Measurements from ENCODE around the gene TGFBI. TPM values are rescaled to one million over a fixed set of nuclear protein-coding genes. Genes with fewer than 3 reads are reported as not detected.

The TGFBI gene
- total RNA-seq, 2 donors from 2014 or later = 158 to 173 TPM

- TF ChIP-seq, protein P1, sequence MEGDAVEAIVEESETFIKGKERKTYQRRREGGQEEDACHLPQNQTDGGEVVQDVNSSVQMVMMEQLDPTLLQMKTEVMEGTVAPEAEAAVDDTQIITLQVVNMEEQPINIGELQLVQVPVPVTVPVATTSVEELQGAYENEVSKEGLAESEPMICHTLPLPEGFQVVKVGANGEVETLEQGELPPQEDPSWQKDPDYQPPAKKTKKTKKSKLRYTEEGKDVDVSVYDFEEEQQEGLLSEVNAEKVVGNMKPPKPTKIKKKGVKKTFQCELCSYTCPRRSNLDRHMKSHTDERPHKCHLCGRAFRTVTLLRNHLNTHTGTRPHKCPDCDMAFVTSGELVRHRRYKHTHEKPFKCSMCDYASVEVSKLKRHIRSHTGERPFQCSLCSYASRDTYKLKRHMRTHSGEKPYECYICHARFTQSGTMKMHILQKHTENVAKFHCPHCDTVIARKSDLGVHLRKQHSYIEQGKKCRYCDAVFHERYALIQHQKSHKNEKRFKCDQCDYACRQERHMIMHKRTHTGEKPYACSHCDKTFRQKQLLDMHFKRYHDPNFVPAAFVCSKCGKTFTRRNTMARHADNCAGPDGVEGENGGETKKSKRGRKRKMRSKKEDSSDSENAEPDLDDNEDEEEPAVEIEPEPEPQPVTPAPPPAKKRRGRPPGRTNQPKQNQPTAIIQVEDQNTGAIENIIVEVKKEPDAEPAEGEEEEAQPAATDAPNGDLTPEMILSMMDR (IDR thresholded peaks at IDR 0.05) = no peak
- H3K27me3 ChIP-seq (replicated peaks; ENCODE audit: insufficient read depth) = no peaks in the 10 kb centered on the region
- no peak overlapping the region for H3K4me3 ChIP-seq
- H3K4me1 ChIP-seq (ENCODE audit: control insufficient read depth in 1 of 2, low read depth in 2 of 2) = peaks cover 2 to 3% of the 10 kb centered on the region in 2 donors
- no peak overlapping the region for H3K27ac ChIP-seq
- H3K36me3 ChIP-seq = no peaks in the 10 kb centered on the region
- H3K9me3 ChIP-seq = no peaks in the 10 kb centered on the region
- no peak for DNase-seq (ENCODE audit: low spot score)
- no peak for ATAC-seq (ENCODE audit: insufficient number of reproducible peaks, low FRiP score, low read depth)
Measured at GRCh38 chr5:136001466-136001981, 27.3 kb upstream of the TGFBI start.

- TF ChIP-seq, protein P1 (IDR thresholded peaks at IDR 0.05) = no peak
- Histone ChIP-seq H3K36me3 (no peaks in the 10 kb centered on the region), H3K4me1 (ENCODE audit: control insufficient read depth in 1 of 2, low read depth in 2 of 2) (peaks cover 0 to 3% of the 10 kb centered on the region in 2 donors), H3K4me3 (no peak overlapping the region), H3K27ac (no peak overlapping the region), H3K9me3 (no peaks in the 10 kb centered on the region), H3K27me3 (replicated peaks; ENCODE audit: insufficient read depth) (no peaks in the 10 kb centered on the region)
- DNase-seq (ENCODE audit: low spot score) = no peak
- ATAC-seq (ENCODE audit: insufficient number of reproducible peaks, low FRiP score, low read depth) = no peak
Measured at GRCh38 chr5:136004436-136004835, 24.4 kb upstream of the TGFBI start.

GRCh38 chr5:136005476-136005875, 23.3 kb upstream of the TGFBI start:
- H3K27ac ChIP-seq = no peak overlapping the region
- ATAC-seq (ENCODE audit: insufficient number of reproducible peaks, low FRiP score, low read depth) = no peak

GRCh38 chr5:136006164-136006563, 22.6 kb upstream of the TGFBI start:
- no peak overlapping the region for H3K4me3 ChIP-seq
- TF ChIP-seq, protein P1 (IDR thresholded peaks at IDR 0.05) = no peak
- no peaks in the 10 kb centered on the region for H3K9me3 ChIP-seq
- H3K27ac ChIP-seq = no peak overlapping the region
- H3K4me1 ChIP-seq (ENCODE audit: control insufficient read depth in 1 of 2, low read depth in 2 of 2) = peaks cover 0 to 3% of the 10 kb centered on the region in 2 donors
- no peaks in the 10 kb centered on the region for H3K36me3 ChIP-seq
- ATAC-seq (ENCODE audit: insufficient number of reproducible peaks, low FRiP score, low read depth) (no peak), DNase-seq (ENCODE audit: low spot score) (no peak)
- H3K27me3 ChIP-seq (replicated peaks; ENCODE audit: insufficient read depth) = no peaks in the 10 kb centered on the region

More at GRCh38 chr5:136005476-136005875, 23.3 kb upstream of the TGFBI start:
- Histone ChIP-seq H3K4me1 (ENCODE audit: control insufficient read depth in 1 of 2, low read depth in 2 of 2) (peaks cover 0 to 3% of the 10 kb centered on the region in 2 donors), H3K4me3 (no peak overlapping the region), H3K36me3 (no peaks in the 10 kb centered on the region), H3K27me3 (replicated peaks; ENCODE audit: insufficient read depth) (no peaks in the 10 kb centered on the region), H3K9me3 (no peaks in the 10 kb centered on the region)
- TF ChIP-seq, protein P1 (IDR thresholded peaks at IDR 0.05) = no peak
- no peak for DNase-seq (ENCODE audit: low spot score)

GRCh38 chr5:136006761-136007251, 22.0 kb upstream of the TGFBI start:
- TF ChIP-seq, protein P1 (IDR thresholded peaks at IDR 0.05) = no peak

More at GRCh38 chr5:136006761-136007251, 22.0 kb upstream of the TGFBI start:
- ATAC-seq (ENCODE audit: insufficient number of reproducible peaks, low FRiP score, low read depth) (no peak), DNase-seq (ENCODE audit: low spot score) (no peak)
- no peaks in the 10 kb centered on the region for H3K36me3 ChIP-seq
- no peak overlapping the region for H3K27ac ChIP-seq
- no peaks in the 10 kb centered on the region for H3K27me3 ChIP-seq (replicated peaks; ENCODE audit: insufficient read depth)
- H3K4me3 ChIP-seq = no peak overlapping the region
- no peaks in the 10 kb centered on the region for H3K9me3 ChIP-seq
- H3K4me1 ChIP-seq (ENCODE audit: control insufficient read depth in 1 of 2, low read depth in 2 of 2) = peaks cover 0 to 3% of the 10 kb centered on the region in 2 donors

All from thoracic aorta (tissue), 2 donors.